ENCODE data around the gene PRRX2. TPM values are rescaled to one million over a fixed set of nuclear protein-coding genes. Genes with fewer than 3 reads are reported as not detected.

The PRRX2 gene
- total and polyA plus RNA-seq, 12 donors = 0.15 to 14.2 (median 4.0) TPM

DNA sequence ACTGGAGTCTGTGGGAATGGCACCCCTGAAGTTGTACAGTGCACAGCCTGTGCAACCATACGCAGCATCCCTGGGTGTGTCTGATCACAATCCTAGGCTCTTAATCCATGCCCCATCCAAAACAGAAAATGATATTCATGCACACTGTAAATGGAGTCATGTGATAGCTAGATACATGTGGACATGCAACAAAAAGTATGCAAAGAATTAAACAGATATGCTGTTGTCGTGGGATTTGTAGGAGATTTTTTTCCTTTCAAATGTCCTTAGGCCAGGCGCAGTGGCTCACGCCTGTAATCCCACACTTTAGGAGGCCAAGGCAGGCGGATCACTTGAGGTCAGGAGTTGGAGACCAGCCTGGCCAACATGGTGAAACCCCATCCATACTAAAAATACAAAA is 36.1 kb downstream of the PRRX2 start:
- Histone ChIP-seq H3K4me1 (replicated peaks in 1 of 2) (peaks cover 0 to 9% of the 10 kb centered on the region in 2 donors), H3K27me3 (no peaks in the 10 kb centered on the region), H3K9me3 (replicated peaks in 1 of 3) (no peaks in the 10 kb centered on the region), H3K36me3 (replicated peaks in 1 of 2) (no peaks in the 10 kb centered on the region), H3K4me3 (no peak overlapping the region), H3K27ac (no peak overlapping the region)
- TF ChIP-seq, protein P1, sequence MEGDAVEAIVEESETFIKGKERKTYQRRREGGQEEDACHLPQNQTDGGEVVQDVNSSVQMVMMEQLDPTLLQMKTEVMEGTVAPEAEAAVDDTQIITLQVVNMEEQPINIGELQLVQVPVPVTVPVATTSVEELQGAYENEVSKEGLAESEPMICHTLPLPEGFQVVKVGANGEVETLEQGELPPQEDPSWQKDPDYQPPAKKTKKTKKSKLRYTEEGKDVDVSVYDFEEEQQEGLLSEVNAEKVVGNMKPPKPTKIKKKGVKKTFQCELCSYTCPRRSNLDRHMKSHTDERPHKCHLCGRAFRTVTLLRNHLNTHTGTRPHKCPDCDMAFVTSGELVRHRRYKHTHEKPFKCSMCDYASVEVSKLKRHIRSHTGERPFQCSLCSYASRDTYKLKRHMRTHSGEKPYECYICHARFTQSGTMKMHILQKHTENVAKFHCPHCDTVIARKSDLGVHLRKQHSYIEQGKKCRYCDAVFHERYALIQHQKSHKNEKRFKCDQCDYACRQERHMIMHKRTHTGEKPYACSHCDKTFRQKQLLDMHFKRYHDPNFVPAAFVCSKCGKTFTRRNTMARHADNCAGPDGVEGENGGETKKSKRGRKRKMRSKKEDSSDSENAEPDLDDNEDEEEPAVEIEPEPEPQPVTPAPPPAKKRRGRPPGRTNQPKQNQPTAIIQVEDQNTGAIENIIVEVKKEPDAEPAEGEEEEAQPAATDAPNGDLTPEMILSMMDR (IDR thresholded peaks at IDR 0.05) = no peak
- TF ChIP-seq POLR2A (IDR thresholded peaks at IDR 0.05) = no peak
- intact Hi-C loops (cut with DNase I) = no loop called here
- no peak for DNase-seq
- 84 to 93% (median 91%) methylated on average over 4 to 5 of the region's 5 CpGs for WGBS, 4 donors

DNA sequence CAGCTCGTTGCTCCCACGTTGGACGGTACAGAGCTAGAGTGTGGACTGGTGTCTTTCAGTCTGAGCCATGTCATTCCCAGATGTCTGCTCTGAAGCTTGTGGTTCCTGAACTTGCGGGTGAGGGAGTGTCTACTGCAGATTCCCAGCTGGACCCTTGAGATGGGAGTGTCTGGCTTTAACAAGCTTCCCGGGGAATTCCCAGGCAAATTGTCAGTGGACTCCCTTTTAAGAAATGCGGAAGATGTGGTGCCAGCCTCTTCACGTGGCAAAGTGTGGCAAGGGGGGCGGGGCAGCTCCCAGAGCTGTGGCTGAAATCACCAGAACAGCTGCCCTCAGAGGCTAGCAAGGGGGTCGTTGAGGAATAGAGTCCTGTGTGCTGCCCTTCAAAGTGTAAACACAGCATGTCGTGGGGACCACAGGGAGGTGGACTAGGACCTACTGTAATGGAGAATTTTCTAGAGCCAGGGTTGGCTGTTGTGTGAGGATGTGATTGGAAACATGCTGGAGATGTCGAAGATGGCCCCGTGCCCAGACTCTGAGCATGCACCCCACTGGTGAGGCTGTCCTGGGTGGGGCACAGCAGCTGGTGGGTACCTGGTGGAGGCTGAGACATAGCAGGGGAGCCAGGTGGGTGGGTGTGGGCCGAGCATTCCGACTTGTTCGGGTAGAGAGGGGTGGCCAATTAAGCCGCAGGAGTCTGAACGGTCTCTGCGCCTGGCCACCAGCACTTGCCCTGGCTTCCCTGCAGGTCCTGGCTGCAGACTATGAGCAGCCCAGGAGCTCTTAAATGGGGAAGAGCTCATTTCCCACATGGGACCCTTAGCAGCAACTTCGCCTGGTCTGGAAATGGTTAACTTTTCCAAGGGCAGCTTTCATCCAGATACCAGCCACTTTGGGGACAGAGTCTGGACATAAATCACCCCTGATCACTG is 37.4 kb downstream of the PRRX2 start:
- H3K27ac ChIP-seq = peak overlapping the region in 1 of 5 donors; percentile 58
- no peaks in the 10 kb centered on the region for H3K36me3 ChIP-seq (replicated peaks in 1 of 2)
- intact Hi-C loops (cut with DNase I) = no loop called here
- no peak for DNase-seq
- no peak overlapping the region for H3K4me3 ChIP-seq
- no peaks in the 10 kb centered on the region for H3K9me3 ChIP-seq (replicated peaks in 1 of 3)
- 58 to 74% (median 64%) methylated on average over 10 to 19 of the region's 19 CpGs for WGBS, 4 donors
- H3K27me3 ChIP-seq = no peaks in the 10 kb centered on the region
- peaks cover 0 to under 1% of the 10 kb centered on the region in 2 donors for H3K4me1 ChIP-seq (replicated peaks in 1 of 2)
- TF ChIP-seq, protein P1 (IDR thresholded peaks at IDR 0.05) = no peak
- no peak for TF ChIP-seq POLR2A (IDR thresholded peaks at IDR 0.05)

DNA sequence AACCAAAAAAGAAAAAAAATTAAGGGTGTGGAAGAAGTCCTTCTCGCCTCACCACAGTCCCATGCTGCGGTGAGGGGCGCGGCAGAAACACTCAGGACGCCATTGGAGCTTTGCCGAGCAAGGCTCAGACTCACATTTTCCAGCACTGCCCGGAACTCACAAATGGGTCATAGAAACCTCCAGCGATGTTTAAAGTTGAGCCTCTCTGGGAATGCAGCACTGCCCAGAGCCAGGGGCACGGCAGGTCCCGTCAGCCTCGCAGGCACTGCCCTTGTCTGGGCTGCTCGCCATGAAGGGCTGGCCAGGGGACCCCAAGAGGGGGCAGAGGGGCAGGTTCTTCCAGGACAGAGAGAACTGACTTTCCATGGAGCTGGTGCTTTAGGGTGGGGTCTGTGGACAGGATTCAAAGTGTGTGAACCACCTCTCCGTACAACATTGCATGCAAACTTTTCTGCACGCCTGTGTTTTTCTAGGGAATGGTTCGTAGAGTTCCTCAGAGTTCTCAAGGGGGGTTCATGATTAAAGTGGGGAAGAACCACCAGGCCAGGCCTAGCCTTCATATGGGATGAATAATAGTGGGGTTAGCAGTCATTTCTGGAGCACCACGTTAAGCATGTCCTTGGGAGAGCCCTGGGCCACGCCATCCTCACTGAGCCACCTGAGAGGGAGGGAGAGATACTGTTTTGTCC is 38.4 kb downstream of the PRRX2 start:
- WGBS, 4 donors = 62 to 75% (median 67%) methylated on average over 16 to 17 of the region's 17 CpGs

DNA sequence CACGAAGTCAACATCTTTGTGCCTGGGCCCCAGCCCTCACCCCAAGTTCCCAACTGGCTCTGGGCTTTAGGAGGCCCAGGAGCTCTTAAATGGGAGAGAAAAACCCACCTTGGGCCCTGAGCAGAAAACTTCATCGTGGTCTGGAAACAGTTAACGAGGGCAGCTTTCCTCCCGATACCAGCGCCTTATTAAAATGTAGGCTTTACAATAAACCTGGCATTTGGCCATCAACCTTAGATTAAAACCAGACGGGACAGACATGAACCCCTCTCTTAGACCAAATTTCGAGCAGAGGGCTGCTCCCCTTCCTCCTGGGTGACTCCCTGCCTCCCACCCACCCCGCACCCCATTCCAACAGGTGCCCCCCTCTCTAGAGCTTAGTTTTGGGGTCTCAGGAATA is 39.4 kb downstream of the PRRX2 start:
- 57 to 90% (median 79%) methylated on average over 3 to 8 of the region's 8 CpGs for WGBS, 4 donors
- Histone ChIP-seq H3K27me3 (no peaks in the 10 kb centered on the region), H3K36me3 (replicated peaks in 1 of 2) (no peaks in the 10 kb centered on the region), H3K4me1 (replicated peaks in 1 of 2) (no peaks in the 10 kb centered on the region), H3K27ac (no peak overlapping the region), H3K4me3 (no peak overlapping the region), H3K9me3 (replicated peaks in 1 of 3) (no peaks in the 10 kb centered on the region)
- DNase-seq = no peak
- TF ChIP-seq, protein P1 (IDR thresholded peaks at IDR 0.05) = no peak
- no peak for TF ChIP-seq POLR2A (IDR thresholded peaks at IDR 0.05)
- intact Hi-C loops (cut with DNase I) = no loop called here

More for the DNA sequence above, 38.4 kb downstream of the PRRX2 start:
- H3K27me3 ChIP-seq = no peaks in the 10 kb centered on the region
- peak overlapping the region in 1 of 5 donors; percentile 55 for H3K27ac ChIP-seq
- intact Hi-C loops (cut with DNase I) = no loop called here
- DNase-seq = peak in 1 of 7 donors; percentile 33
- H3K4me3 ChIP-seq = no peak overlapping the region
- no peak for TF ChIP-seq POLR2A (IDR thresholded peaks at IDR 0.05)
- TF ChIP-seq, protein P1 (IDR thresholded peaks at IDR 0.05) = no peak
- H3K9me3 ChIP-seq (replicated peaks in 1 of 3) = no peaks in the 10 kb centered on the region
- H3K36me3 ChIP-seq (replicated peaks in 1 of 2) = no peaks in the 10 kb centered on the region
- H3K4me1 ChIP-seq (replicated peaks in 1 of 2) = no peaks in the 10 kb centered on the region
